Inflammatory macrophage treated with lipopolysaccharide for 4 hours (primary cell): ENCODE results near the gene TRAPPC3.
A peak's percentile ranks its signal among the peaks of the same experiment; 100 is the strongest.

Experiments used
- DNase-seq: peaks from one replicate; pipeline ENCODE4 v3.0.0-alpha.2; 2020

TRAPPC3 gene

GRCh38 chr1:36125129-36125991 is 23.9 kb downstream of the TRAPPC3 start, which contains the start of gene COL8A2:
Gene COL8A2, minus strand, starts transcription at chr1:36125222. Its CDS starts 24,980 bp downstream, at chr1:36100242.
- peak; percentile 17 for DNase-seq

- DNase-seq = no peak
Measured at GRCh38 chr1:36124404-36125128, 24.7 kb downstream of the TRAPPC3 start.

- peak; percentile 91 for DNase-seq
Measured at GRCh38 chr1:36123356-36123755, 25.9 kb downstream of the TRAPPC3 start.

GRCh38 chr1:36122062-36123030 is 26.9 kb downstream of the TRAPPC3 start:
- DNase-seq = peak; percentile 66

GRCh38 chr1:36119456-36119855 is 29.8 kb downstream of the TRAPPC3 start:
- peak; percentile 69 for DNase-seq

- DNase-seq = no peak
Measured at GRCh38 chr1:36118447-36119204, 30.7 kb downstream of the TRAPPC3 start.

GRCh38 chr1:36116901-36117300 is 32.4 kb downstream of the TRAPPC3 start:
- DNase-seq = no peak

- DNase-seq = peak; percentile 79
Measured at GRCh38 chr1:36115931-36116330, 33.4 kb downstream of the TRAPPC3 start.

- no peak for DNase-seq
Measured at GRCh38 chr1:36115200-36115669, 34.1 kb downstream of the TRAPPC3 start.

- no peak for DNase-seq
Measured at GRCh38 chr1:36114371-36114770, 34.9 kb downstream of the TRAPPC3 start.

- no peak for DNase-seq
Measured at GRCh38 chr1:36112823-36113222, 36.5 kb downstream of the TRAPPC3 start.

GRCh38 chr1:36111151-36111550 is 38.1 kb downstream of the TRAPPC3 start:
- no peak for DNase-seq

- DNase-seq = no peak
Measured at GRCh38 chr1:36109041-36109679, 40.1 kb downstream of the TRAPPC3 start.

GRCh38 chr1:36108314-36108713 is 41.0 kb downstream of the TRAPPC3 start:
- DNase-seq = no peak

- DNase-seq = no peak
Measured at GRCh38 chr1:36107394-36107793, 41.9 kb downstream of the TRAPPC3 start.

- no peak for DNase-seq
Measured at GRCh38 chr1:36106269-36106668, 43.0 kb downstream of the TRAPPC3 start.

GRCh38 chr1:36101546-36101945 is 47.7 kb downstream of the TRAPPC3 start:
- DNase-seq = no peak

GRCh38 chr1:36100376-36100775 is 48.9 kb downstream of the TRAPPC3 start:
- no peak for DNase-seq

- DNase-seq = peak; percentile 60
Measured at GRCh38 chr1:36099681-36100341, 49.5 kb downstream of the TRAPPC3 start.

- DNase-seq = no peak
Measured at GRCh38 chr1:36098650-36099365, 50.5 kb downstream of the TRAPPC3 start.
